Adipocyte (in vitro differentiated cells): ENCODE results near the gene BCOR.

Experiments
- DNase-seq: peaks from one replicate; pipeline ENCODE4 v3.0.0-alpha.2; 2015; ENCODE audit warnings: low read depth
- H3K27me3 ChIP-seq: replicated peaks from 2 replicates; pipeline ENCODE4 v1.7.0; 2013; ENCODE audit warnings: mild to moderate bottlenecking, low read length, moderate library complexity; ENCODE audit not compliant: control insufficient read depth, insufficient read depth
- H3K36me3 ChIP-seq: 2 replicates; pipeline ENCODE4 v1.7.0; 2013; ENCODE audit warnings: low read length, mild to moderate bottlenecking, moderate library complexity; ENCODE audit not compliant: control insufficient read depth, insufficient read depth, severe bottlenecking
- H3K4me1 ChIP-seq: 2 replicates; pipeline ENCODE4 v1.7.0; 2013; ENCODE audit warnings: mild to moderate bottlenecking, low read length, moderate library complexity; ENCODE audit not compliant: control insufficient read depth, insufficient read depth
- H3K4me3 ChIP-seq: 2 replicates; pipeline ENCODE4 v1.7.0; 2013; ENCODE audit warnings: mild to moderate bottlenecking, low read length, moderate library complexity
- H3K9ac ChIP-seq: 2 replicates; pipeline ENCODE4 v1.7.0; 2013; ENCODE audit warnings: mild to moderate bottlenecking, low read length, moderate library complexity
- H3K9me3 ChIP-seq: 2 replicates; pipeline ENCODE4 v1.7.0; 2013; ENCODE audit warnings: mild to moderate bottlenecking, low read length, moderate library complexity; ENCODE audit not compliant: control insufficient read depth

Gene BCOR

DNA sequence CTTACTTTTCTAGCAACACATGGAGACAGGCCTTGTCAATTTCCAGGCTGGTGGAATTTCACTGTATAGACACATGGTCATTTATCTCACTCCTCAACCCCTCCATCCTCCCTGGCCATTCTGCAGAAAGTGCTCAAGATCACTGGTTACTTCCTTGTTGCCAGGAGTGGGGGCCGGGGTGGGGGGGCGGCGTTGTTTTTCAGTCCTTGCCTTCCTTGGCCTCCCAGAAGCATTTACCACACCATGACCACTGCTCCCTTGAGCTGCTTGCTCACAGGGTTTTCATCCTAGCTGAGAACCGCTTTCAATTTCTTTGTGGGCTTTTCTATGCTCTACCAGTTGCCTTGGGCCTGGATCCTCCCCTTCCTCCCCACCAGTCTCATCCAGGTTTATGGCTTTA lies 14.1 kb upstream of the BCOR start:
- no peak for DNase-seq
- peaks cover 15% of the 10 kb centered on the region for H3K27me3 ChIP-seq
- H3K36me3 ChIP-seq = no peaks in the 10 kb centered on the region
- H3K9ac ChIP-seq = no peak overlapping the region
- peaks cover 17% of the 10 kb centered on the region for H3K4me1 ChIP-seq
- H3K4me3 ChIP-seq = no peak overlapping the region
- no peaks in the 10 kb centered on the region for H3K9me3 ChIP-seq

GRCh38 chrX:40109288-40110008 lies 11.7 kb upstream of the BCOR start:
- peaks cover 24% of the 10 kb centered on the region for H3K4me1 ChIP-seq
- no peaks in the 10 kb centered on the region for H3K9me3 ChIP-seq
- peaks cover 5% of the 10 kb centered on the region for H3K27me3 ChIP-seq
- peak overlapping the region; percentile 74 for H3K9ac ChIP-seq
- DNase-seq = peak; percentile 76
- H3K36me3 ChIP-seq = no peaks in the 10 kb centered on the region
- peak overlapping the region; percentile 77 for H3K4me3 ChIP-seq

DNA sequence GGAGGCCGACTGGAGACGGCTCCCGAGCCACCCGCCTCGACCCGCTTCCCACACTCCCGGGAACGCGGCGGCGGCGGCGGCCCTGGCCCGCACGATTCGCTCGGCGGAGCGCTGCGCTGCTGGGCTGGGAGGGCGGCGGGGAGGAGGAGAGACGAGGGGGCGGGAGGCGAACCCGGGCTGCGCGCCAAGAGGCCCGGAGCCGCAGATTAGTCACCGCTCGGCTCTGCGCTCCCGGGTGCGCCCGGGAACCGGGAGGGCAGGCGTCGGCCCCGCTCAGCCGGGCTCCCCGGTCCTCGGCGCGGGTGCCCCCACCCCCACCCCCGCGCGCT lies 11.2 kb upstream of the BCOR start:
- H3K27me3 ChIP-seq = peaks cover 1% of the 10 kb centered on the region
- H3K4me1 ChIP-seq = peaks cover 24% of the 10 kb centered on the region
- peak overlapping the region; percentile 74 for H3K9ac ChIP-seq
- peak overlapping the region; percentile 77 for H3K4me3 ChIP-seq
- no peaks in the 10 kb centered on the region for H3K9me3 ChIP-seq
- H3K36me3 ChIP-seq = no peaks in the 10 kb centered on the region
- DNase-seq = peak; percentile 88

- no peak for DNase-seq
- H3K9me3 ChIP-seq = no peaks in the 10 kb centered on the region
- H3K4me3 ChIP-seq = peak overlapping the region; percentile 77
These were observed 10.6 kb upstream of the BCOR start for GRCh38 chrX:40108162-40108958.

DNA sequence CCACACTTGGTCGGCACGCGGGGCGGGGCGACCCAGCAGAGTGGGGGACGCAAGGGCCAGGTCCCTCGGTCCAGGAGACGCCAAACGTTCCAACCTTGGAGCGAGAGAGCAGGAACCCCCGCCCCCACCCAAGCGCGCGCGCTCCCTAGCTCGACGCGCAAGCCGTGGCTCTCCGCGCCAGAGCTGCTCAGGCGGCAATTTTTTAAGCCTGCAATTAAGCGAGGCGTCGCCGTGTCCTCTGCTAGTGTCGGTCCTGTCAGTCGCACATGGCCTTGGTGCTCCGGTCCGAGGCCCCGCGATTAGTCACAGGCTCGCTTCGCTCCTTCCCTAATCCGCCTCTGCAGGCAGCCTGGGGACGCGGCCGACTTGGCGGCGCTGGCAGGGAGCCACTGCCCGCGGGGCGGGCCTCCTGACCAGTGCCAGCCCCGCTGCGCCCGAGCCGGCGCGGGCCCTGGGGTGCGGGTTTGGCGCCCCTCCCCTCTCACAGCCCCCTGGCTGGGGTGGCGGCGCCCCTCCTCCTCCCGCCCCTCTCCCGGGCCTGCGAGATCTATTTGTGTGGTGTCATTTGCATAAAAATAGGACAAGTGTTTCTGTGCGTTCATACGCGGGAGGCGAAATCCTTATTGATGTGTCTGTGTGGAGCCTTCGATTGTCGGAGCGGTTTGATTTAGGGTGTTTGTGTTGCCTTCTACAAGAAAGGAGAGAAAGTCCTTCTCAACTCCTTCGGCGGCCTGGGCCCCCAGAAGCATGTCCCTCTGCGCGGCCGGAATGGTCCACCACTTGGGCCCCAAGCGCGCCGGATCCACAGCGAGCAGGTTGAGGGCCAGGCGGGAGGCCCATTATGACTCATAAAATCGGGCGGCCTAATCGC lies 9.8 kb upstream of the BCOR start:
- peak; percentile 61 for DNase-seq
- peaks cover 24% of the 10 kb centered on the region for H3K4me1 ChIP-seq
- H3K36me3 ChIP-seq = no peaks in the 10 kb centered on the region
- H3K9me3 ChIP-seq = no peaks in the 10 kb centered on the region
- H3K4me3 ChIP-seq = no peak overlapping the region
- H3K27me3 ChIP-seq = peaks cover 9% of the 10 kb centered on the region
- H3K9ac ChIP-seq = no peak overlapping the region

More at GRCh38 chrX:40108162-40108958, 10.6 kb upstream of the BCOR start:
- peaks cover 24% of the 10 kb centered on the region for H3K4me1 ChIP-seq
- no peaks in the 10 kb centered on the region for H3K36me3 ChIP-seq
- peaks cover 7% of the 10 kb centered on the region for H3K27me3 ChIP-seq
- H3K9ac ChIP-seq = peak overlapping the region; percentile 56

GRCh38 chrX:40106676-40107290 lies 9.0 kb upstream of the BCOR start:
- Histone ChIP-seq H3K4me1 (peaks cover 24% of the 10 kb centered on the region), H3K27me3 (peaks cover 9% of the 10 kb centered on the region), H3K36me3 (no peaks in the 10 kb centered on the region), H3K9me3 (no peaks in the 10 kb centered on the region), H3K4me3 (peak overlapping the region; percentile 54), H3K9ac (peak overlapping the region; percentile 29)
- DNase-seq = no peak

DNA sequence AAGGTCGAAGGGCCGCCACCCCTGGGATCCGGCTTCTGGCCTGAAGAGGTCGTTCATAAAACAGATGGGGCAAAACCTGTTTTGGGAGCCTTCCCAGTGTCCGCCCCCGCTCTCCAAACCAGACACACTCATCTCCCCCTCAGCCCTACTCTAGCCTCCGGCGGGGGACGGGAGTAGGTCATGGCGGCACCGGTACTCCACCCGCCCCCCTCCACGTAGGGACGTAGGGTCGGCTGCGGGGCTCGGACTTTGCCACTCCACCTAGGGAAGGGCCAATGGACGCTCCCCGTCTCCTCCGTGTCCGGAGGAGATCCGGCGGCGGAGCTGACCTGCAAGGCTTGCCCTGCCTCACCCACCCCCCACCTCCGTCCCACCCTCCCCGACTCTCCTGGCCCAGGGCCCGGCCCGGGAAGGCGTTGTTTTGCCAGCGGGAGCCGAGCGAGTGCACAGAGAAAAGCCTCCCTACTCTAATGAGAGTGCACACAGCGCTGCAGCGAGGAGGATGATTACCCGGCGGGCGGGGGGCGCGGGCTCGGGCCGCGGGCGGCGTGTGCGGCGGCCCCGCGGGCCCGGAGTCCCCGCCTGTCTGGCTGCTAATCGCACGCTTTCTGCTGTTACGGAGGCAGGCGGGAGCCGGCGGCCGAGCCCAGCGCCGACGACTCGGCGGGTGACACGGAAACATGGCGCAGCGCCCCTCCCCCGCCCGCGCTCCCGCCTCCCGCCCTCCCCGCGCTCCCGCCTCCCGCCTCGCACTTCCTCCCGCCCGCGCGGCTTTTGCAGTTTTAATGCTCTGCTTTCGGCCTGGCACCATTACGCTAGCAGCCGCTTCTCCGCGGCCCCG lies 8.3 kb upstream of the BCOR start:
- Histone ChIP-seq H3K9ac (peak overlapping the region; percentile 42), H3K36me3 (no peaks in the 10 kb centered on the region), H3K9me3 (no peaks in the 10 kb centered on the region), H3K4me1 (peaks cover 24% of the 10 kb centered on the region), H3K27me3 (peaks cover 13% of the 10 kb centered on the region), H3K4me3 (peak overlapping the region; percentile 68)
- DNase-seq = peak; percentile 80

GRCh38 chrX:40104985-40105834 lies 7.5 kb upstream of the BCOR start:
- Histone ChIP-seq H3K36me3 (no peaks in the 10 kb centered on the region), H3K4me3 (peak overlapping the region; percentile 68), H3K9ac (peak overlapping the region; percentile 42), H3K27me3 (peaks cover 13% of the 10 kb centered on the region), H3K4me1 (peaks cover 24% of the 10 kb centered on the region), H3K9me3 (no peaks in the 10 kb centered on the region)
- DNase-seq = peak; percentile 59

DNA sequence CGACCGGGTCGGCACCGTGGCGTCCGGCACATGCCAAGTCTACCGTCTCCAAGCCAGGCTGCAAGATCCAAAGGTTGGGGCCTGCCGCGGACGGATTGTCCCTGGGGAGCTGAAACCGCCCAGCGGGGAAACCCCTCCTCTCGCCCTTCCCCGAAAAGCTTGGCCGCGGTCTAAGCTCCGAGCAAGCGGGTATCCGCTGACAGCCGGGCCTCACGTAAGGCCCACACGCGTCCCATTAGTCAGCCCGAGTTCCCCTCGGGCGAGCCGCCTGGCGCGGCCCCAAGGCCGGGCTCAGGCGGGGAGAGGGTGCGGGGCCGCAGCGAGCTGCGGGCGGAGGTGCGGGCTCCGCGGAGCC lies 6.8 kb upstream of the BCOR start:
- H3K36me3 ChIP-seq = no peaks in the 10 kb centered on the region
- no peaks in the 10 kb centered on the region for H3K9me3 ChIP-seq
- H3K4me3 ChIP-seq = peak overlapping the region; percentile 68
- peaks cover 13% of the 10 kb centered on the region for H3K27me3 ChIP-seq
- peak; percentile 75 for DNase-seq
- H3K9ac ChIP-seq = peak overlapping the region; percentile 42
- peaks cover 24% of the 10 kb centered on the region for H3K4me1 ChIP-seq
